HCT116 (cell line): ENCODE measurements around the gene CNDP1.

ENCODE experiments used
- ATF3 ChIP-seq: IDR thresholded peaks from 2 replicates; pipeline ENCODE4 v1.6.1; 2012
- CTCF ChIP-seq, 3 experiments: fragments of 200-600 bp in 1 of 3; sonication (generic) in 1 of 3; IDR thresholded peaks in 2 of 3; conservative IDR thresholded peaks in 1 of 3; 2 replicates each; pipeline ENCODE4 v1.5.1; 2012 to 2017; ENCODE audit warnings: low read depth in 2 of 3, low read length in 2 of 3, antibody characterized with exemption in 1 of 3, borderline replicate concordance in 1 of 3, control low read depth in 1 of 3, mild to moderate bottlenecking in 1 of 3, mixed read lengths in 1 of 3, mixed run types in 1 of 3, moderate library complexity in 1 of 3; ENCODE audit not compliant: insufficient read depth in 1 of 3
- EGR1 ChIP-seq: IDR thresholded peaks from 2 replicates; pipeline ENCODE4 v1.6.1; 2012; ENCODE audit warnings: low read depth
- ELF1 ChIP-seq: IDR thresholded peaks from 2 replicates; pipeline ENCODE4 v1.6.1; 2012; ENCODE audit warnings: low read depth, borderline replicate concordance
- EZH2 ChIP-seq: fragments of 200-600 bp; sonication (generic); IDR thresholded peaks from 2 replicates; pipeline ENCODE4 v1.6.1; 2017; ENCODE audit warnings: antibody characterized with exemption, mixed run types
- EZH2phosphoT487 ChIP-seq: fragments of 200-600 bp; IDR thresholded peaks from 2 replicates; pipeline ENCODE4 v1.6.1; 2018; ENCODE audit warnings: antibody characterized with exemption, borderline replicate concordance
- FOSL1 ChIP-seq: IDR thresholded peaks from 2 replicates; pipeline ENCODE4 v1.6.1; 2012; ENCODE audit warnings: low read depth
- POLR2A ChIP-seq: IDR thresholded peaks from 2 replicates; pipeline ENCODE4 v1.7.0; 2011; ENCODE audit warnings: borderline replicate concordance; ENCODE audit not compliant: insufficient read depth, insufficient read length; ENCODE audit errors: extremely low read depth
- POLR2AphosphoS5 ChIP-seq: IDR thresholded peaks from 2 replicates; pipeline ENCODE4 v1.6.1; 2011; ENCODE audit warnings: mild to moderate bottlenecking, low read depth, low read length, moderate library complexity
- RAD21 ChIP-seq: IDR thresholded peaks from 2 replicates; pipeline ENCODE4 v1.6.1; 2012; ENCODE audit warnings: low read depth, mild to moderate bottlenecking
- TCF7L2 ChIP-seq: IDR thresholded peaks from 2 replicates; pipeline ENCODE4 v1.7.0; 2011; ENCODE audit warnings: borderline replicate concordance, inconsistent platforms; ENCODE audit not compliant: insufficient read depth, insufficient read length; ENCODE audit errors: extremely low read depth
- YY1 ChIP-seq: IDR thresholded peaks from 2 replicates; pipeline ENCODE4 v1.6.1; 2011; ENCODE audit warnings: low read length, low read depth, moderate library complexity, mild to moderate bottlenecking; ENCODE audit not compliant: insufficient replicate concordance; ENCODE audit errors: extremely low read depth
- ZNF274 ChIP-seq: fragments of 200-500 bp; sonication (Bioruptor generic); IDR thresholded peaks from 2 replicates; pipeline ENCODE4 v1.6.1; 2014; ENCODE audit warnings: mild to moderate bottlenecking, low read depth, low read length, inconsistent platforms
- TF ChIP-seq, protein P1 (sequence below): IDR thresholded peaks from 2 replicates; pipeline ENCODE4 v1.6.1; 2012; ENCODE audit warnings: low read depth

DNA sequence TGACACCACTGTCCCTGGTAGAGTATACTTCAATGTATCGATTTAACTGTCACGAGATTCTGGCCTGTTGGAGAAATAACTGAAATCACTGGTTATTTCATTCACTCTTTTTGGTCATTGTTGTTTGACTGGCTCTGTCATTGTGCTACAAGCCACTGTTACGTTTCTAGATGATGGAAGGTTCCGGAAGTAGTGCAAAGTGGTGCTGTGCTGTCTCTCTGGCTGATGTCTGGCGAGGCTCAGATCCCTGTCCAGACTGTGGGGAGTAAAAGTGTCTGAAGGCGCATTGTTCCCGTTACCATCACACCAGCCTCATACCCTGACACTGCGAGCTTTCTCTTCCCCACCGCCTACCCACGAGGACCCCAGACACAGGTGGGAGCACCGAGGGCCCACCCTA is 11.7 kb downstream of the CNDP1 start:
- no peak for TF ChIP-seq ZNF274
- TF ChIP-seq, protein P1, sequence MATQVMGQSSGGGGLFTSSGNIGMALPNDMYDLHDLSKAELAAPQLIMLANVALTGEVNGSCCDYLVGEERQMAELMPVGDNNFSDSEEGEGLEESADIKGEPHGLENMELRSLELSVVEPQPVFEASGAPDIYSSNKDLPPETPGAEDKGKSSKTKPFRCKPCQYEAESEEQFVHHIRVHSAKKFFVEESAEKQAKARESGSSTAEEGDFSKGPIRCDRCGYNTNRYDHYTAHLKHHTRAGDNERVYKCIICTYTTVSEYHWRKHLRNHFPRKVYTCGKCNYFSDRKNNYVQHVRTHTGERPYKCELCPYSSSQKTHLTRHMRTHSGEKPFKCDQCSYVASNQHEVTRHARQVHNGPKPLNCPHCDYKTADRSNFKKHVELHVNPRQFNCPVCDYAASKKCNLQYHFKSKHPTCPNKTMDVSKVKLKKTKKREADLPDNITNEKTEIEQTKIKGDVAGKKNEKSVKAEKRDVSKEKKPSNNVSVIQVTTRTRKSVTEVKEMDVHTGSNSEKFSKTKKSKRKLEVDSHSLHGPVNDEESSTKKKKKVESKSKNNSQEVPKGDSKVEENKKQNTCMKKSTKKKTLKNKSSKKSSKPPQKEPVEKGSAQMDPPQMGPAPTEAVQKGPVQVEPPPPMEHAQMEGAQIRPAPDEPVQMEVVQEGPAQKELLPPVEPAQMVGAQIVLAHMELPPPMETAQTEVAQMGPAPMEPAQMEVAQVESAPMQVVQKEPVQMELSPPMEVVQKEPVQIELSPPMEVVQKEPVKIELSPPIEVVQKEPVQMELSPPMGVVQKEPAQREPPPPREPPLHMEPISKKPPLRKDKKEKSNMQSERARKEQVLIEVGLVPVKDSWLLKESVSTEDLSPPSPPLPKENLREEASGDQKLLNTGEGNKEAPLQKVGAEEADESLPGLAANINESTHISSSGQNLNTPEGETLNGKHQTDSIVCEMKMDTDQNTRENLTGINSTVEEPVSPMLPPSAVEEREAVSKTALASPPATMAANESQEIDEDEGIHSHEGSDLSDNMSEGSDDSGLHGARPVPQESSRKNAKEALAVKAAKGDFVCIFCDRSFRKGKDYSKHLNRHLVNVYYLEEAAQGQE: no peak
- TF ChIP-seq TCF7L2: no peak
- TF ChIP-seq CTCF (IDR thresholded peaks at IDR 0.05 in 2 of 3, conservative IDR thresholded peaks at IDR 0.05 in 1 of 3; ENCODE audit: borderline replicate concordance in 1 of 3, insufficient read depth in 1 of 3, low read depth in 2 of 3, low read length in 2 of 3): no peak
- no peak for TF ChIP-seq RAD21
- no peak for TF ChIP-seq POLR2A
- no peak for TF ChIP-seq POLR2AphosphoS5
- no peak for TF ChIP-seq EZH2
- TF ChIP-seq ELF1: no peak
- no peak for TF ChIP-seq FOSL1
- no peak for TF ChIP-seq YY1
- no peak for TF ChIP-seq EGR1
- no peak for TF ChIP-seq ATF3
- no peak for TF ChIP-seq EZH2phosphoT487
